NCI-H1694 (cell line): Measurements from ENCODE around the gene SLC2A1.

Source experiments
- DNase-seq: peaks from one replicate; lab custom pipeline; 2025; lab: John Stamatoyannopoulos, UW

SLC2A1 gene

GRCh38 chr1:42960566-42961311 lies 2.1 kb upstream of the SLC2A1 start:
- no peak for DNase-seq

DNA sequence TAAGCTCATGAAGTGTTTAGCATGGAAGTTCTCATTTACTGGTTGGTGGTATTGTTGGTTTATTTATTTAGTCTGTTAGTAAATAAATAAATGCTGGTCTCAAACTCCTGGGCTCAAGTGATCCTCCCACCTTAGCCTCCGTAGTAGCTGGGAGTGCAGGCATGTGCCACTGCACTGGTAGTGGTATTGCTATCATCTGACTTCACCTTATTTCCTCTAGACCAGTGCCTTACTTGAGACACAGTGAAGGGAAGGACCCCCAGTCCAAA lies 1.4 kb upstream of the SLC2A1 start:
- no peak for DNase-seq

GRCh38 chr1:42957880-42958487 lies 684 bp downstream of the SLC2A1 start:
- DNase-seq, result peak; percentile 24

- no peak for DNase-seq
These were observed 1.3 kb downstream of the SLC2A1 start for GRCh38 chr1:42957229-42957879.

DNA sequence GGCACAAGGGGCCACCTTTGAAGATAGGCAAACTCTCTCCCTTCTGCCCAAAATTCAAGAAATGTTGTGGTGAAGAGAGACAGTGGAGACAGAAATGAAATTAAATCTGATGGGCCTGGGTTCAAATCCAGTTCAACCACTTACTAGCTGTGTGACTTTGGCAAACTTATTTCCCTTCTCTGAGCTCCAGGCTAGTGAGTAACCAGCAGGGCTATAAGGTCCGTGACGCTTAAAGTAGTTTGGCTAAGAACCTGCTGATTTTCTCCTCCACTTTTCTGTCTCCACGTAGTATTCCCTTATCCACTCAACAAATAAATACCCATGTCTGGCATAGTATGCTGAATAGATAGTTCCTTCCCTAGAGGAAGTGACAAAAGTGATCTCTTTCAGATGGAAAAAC lies 1.9 kb downstream of the SLC2A1 start:
- no peak for DNase-seq

DNA sequence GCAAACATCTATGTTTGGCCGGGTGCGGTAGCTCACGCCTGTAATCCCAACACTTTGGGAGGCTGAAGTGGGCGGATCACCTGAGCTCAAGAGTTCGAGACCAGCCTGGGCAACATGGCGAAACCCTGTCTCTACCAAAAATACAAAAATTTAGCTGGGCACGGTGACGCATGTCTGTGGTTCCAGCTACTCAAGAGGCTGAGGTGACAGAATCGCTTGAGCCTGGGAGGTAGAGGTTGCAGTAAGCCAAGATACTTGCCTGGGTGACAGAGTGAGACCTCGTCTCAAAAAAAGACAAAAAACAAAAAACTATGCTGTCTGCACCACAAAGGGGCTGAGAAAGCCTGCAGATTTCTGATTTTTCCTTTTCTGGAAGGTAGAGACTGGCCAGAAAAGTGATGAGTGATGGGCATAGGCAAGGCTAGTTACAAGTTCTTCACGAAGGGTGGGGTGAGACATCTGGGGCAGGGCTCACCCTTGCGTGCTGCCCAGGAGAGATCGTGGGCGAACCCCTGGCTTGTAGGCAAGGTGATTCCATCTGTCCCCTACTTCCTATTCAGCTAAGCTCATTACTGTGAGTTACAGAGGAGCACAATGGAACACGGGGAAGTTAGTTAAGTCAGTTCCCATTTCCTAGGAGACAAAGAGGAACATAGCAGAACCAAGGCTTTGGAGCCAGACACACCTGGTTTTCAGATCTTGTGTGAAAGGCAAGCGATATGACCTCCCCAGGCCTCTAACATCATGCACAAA lies 3.2 kb downstream of the SLC2A1 start:
- no peak for DNase-seq

GRCh38 chr1:42953182-42954180 lies 5.2 kb downstream of the SLC2A1 start:
- no peak for DNase-seq

GRCh38 chr1:42952303-42953001 lies 6.2 kb downstream of the SLC2A1 start:
- no peak for DNase-seq

- DNase-seq, result no peak
These were observed 7.1 kb downstream of the SLC2A1 start for GRCh38 chr1:42951588-42951987.

GRCh38 chr1:42950116-42950481 lies 8.6 kb downstream of the SLC2A1 start:
- no peak for DNase-seq

DNA sequence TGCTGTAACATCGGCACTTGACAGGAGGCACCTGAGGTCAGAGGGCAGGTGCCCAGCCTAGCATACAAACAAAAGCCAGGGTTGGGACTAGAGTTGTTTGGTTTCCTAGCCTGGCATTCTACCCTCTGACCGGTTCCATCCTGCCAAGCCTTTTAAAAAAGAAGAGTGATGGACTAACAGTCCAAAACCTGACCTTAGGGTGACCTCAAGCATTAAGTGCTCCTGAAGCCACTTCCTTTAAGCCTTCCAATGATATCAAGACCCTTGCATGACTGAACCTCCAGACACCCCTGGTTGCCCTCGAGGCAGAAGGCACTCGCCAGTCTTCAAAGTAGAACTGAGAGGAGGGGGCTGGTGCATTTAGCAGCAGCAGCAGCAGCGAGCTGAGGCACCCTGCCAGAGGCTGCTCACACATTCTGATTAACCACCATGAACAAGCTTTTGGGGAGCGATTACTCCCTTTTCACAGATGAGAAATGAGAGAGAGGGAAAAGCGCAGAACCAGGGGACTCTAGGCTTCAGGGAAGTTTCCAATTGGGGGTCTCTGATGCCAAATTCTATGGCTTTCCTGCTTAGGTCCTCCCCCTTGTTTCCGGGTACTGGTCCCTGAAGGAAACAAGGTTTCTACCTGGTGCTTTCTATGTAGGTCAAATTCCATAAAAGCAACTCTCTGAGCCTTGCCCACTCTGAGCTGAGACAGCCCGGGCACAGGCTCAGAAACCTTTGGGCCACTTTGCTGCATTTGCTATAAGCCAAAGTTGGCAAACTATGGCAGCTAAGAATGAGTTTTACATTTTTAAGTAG lies 9.2 kb downstream of the SLC2A1 start:
- no peak for DNase-seq

- no peak for DNase-seq
These were observed 10.5 kb downstream of the SLC2A1 start for GRCh38 chr1:42947965-42948732.

DNA sequence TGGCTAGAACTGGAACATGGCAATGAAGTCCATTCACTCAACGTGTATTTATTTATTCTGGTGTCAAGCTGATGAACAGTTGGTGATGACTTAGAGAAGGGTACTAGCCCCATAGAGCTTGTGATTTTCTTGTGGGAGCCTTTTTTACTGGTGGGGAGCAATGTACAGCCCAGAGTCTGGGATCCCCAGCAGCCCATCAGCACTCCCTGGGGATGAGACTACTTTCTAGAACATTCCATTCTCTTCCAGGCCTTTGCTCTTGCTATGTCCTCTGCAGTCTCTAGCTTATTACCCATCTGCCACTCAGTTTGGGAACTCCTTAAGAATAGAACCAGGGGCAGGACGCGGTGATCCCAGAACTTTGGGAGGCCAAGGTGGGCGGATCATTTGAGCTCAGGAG lies 11.6 kb downstream of the SLC2A1 start:
- DNase-seq, result no peak

GRCh38 chr1:42946120-42946898 lies 12.4 kb downstream of the SLC2A1 start:
- no peak for DNase-seq

- no peak for DNase-seq
These were observed 13.5 kb downstream of the SLC2A1 start for GRCh38 chr1:42945164-42945563.

GRCh38 chr1:42944246-42944928 lies 14.3 kb downstream of the SLC2A1 start:
- DNase-seq, result no peak

- DNase-seq, result no peak
These were observed 14.9 kb downstream of the SLC2A1 start for GRCh38 chr1:42943728-42944127.

DNA sequence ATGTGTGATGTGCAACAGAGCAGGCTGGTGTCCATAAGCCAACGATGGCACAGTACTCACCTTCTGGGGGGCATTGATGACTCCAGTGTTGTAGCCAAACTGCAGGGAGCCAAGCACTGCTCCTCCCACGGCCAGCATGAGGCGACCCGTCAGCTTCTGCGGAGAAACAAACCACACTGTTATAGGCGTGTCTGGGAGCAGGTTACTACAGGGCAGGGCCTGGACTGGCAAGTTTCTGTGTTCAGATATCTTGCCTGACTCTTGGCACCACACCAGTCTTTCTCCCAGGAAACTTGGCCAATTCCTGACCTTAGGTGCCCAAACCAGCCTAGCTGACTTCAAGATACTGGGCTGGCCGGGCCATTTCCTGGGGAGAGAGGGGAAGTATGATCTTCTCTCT lies 15.5 kb downstream of the SLC2A1 start:
- no peak for DNase-seq
